HCT116 (cell line): ENCODE measurements around the gene UCN2. TPM values are rescaled to one million over a fixed set of nuclear protein-coding genes. Genes with fewer than 3 reads are reported as not detected.

ENCODE experiments used
- ATAC-seq: fragments of 200-7000 bp; cut with Tn5 transposase; 2 replicates; pipeline ENCODE4 v1.9.1; 2020; ENCODE audit warnings: mild to moderate bottlenecking, moderate library complexity
- BruUV-seq: library from RNA; stranded (reverse); fragments of 400-500 nt; replicated peaks from 2 replicates; lab custom pipeline; 2021; lab: Mats Ljungman, UMichigan
- CTCF ChIA-PET: fragments of 300-600 bp; sonication (Branson Sonifier 250); formaldehyde crosslinking; loops from one replicate; lab custom pipeline; 2021; ENCODE audit warnings: antibody characterized with exemption; lab: Charles Lee
- POLR2A ChIA-PET: fragments of 300-600, 350-600 bp; sonication (Branson Sonifier 250); formaldehyde crosslinking; loops from one replicate; lab custom pipeline; 2021; ENCODE audit warnings: antibody characterized with exemption; lab: Charles Lee
- RAD21 ChIA-PET, 2 experiments: fragments of 300-600 bp; sonication (Branson Sonifier 250); formaldehyde crosslinking; loops; one replicate each; lab custom pipeline; 2023; ENCODE audit warnings: low total read pairs in 2 of 2; ENCODE audit not compliant: uncharacterized antibody in 2 of 2, unreplicated experiment in 2 of 2, low non-redundant PET in 1 of 2; lab: Charles Lee
- DNase-seq: peaks from one replicate; pipeline ENCODE4 v3.0.0-alpha.2; 2010; ENCODE audit warnings: low read depth, low spot score
- H2AFZ ChIP-seq: fragments of 200-600 bp; shearing (Covaris generic), sonication (generic); 2 replicates; pipeline ENCODE4 v1.6.1; 2017; ENCODE audit warnings: low read depth, mixed run types, mixed read lengths, antibody characterized with exemption, low read length; ENCODE audit not compliant: poor library complexity, severe bottlenecking
- H3K27ac ChIP-seq: 2 replicates; pipeline ENCODE4 v1.5.1; 2012; ENCODE audit warnings: low read depth, low read length
- H3K27me3 ChIP-seq: fragments of 200-600 bp; sonication (generic); 2 replicates; pipeline ENCODE4 v1.6.1; 2016; ENCODE audit warnings: mixed run types, low read length, mixed read lengths; ENCODE audit not compliant: insufficient read depth
- H3K36me3 ChIP-seq, 2 experiments: fragments of 200-500 bp in 1 of 2; fragments of 200-600 bp in 1 of 2; sonication (Bioruptor generic) in 1 of 2; sonication (generic) in 1 of 2; 2 replicates each; pipeline versions ENCODE4 v1.5.1 to v1.6.1; 2014 to 2016; ENCODE audit warnings: low read length in 2 of 2, inconsistent platforms in 1 of 2, mixed read lengths in 1 of 2, mixed run types in 1 of 2; ENCODE audit not compliant: insufficient read depth in 2 of 2, control insufficient read depth in 1 of 2
- H3K4me1 ChIP-seq, 2 experiments: fragments of 200-600 bp in 1 of 2; sonication (generic) in 1 of 2; 2 replicates each; pipeline versions ENCODE4 v1.5.1 to v1.6.1; 2012 to 2017; ENCODE audit warnings: low read length in 2 of 2, inconsistent platforms in 1 of 2, mild to moderate bottlenecking in 1 of 2, mixed read lengths in 1 of 2, mixed run types in 1 of 2, moderate library complexity in 1 of 2; ENCODE audit not compliant: insufficient read depth in 2 of 2, control insufficient read depth in 1 of 2
- H3K4me2 ChIP-seq: fragments of 200-600 bp; sonication (generic); 2 replicates; pipeline ENCODE4 v1.6.1; 2017; ENCODE audit warnings: mixed run types, low read length, mixed read lengths
- H3K4me3 ChIP-seq, 2 experiments: fragments of 200-600 bp in 1 of 2; sonication (generic) in 1 of 2; replicated peaks in 1 of 2; 2 replicates each; pipeline ENCODE4 v1.5.1; 2011 to 2016; ENCODE audit warnings: low read length in 2 of 2, control low read depth in 1 of 2, low read depth in 1 of 2, mild to moderate bottlenecking in 1 of 2, mixed read lengths in 1 of 2, mixed run types in 1 of 2
- H3K79me2 ChIP-seq: fragments of 200-600 bp; sonication (generic); 2 replicates; pipeline ENCODE4 v1.6.1; 2017; ENCODE audit warnings: mild to moderate bottlenecking, mixed run types, low read length, moderate library complexity, mixed read lengths; ENCODE audit not compliant: insufficient read depth
- H3K9ac ChIP-seq: fragments of 200-600 bp; sonication (generic); 2 replicates; pipeline ENCODE4 v1.6.1; 2016; ENCODE audit warnings: low read length, mixed read lengths
- H3K9me2 ChIP-seq: fragments of 200-600 bp; sonication (generic), shearing (Covaris generic); 2 replicates; pipeline ENCODE4 v1.6.1; 2017; ENCODE audit warnings: mixed run types, mild to moderate bottlenecking, moderate library complexity; ENCODE audit not compliant: insufficient read depth
- H3K9me3 ChIP-seq, 2 experiments: fragments of 200-500 bp in 1 of 2; fragments of 200-600 bp in 1 of 2; sonication (Bioruptor generic) in 1 of 2; sonication (generic) in 1 of 2; 2 replicates each; pipeline ENCODE4 v1.6.1; 2014 to 2017; ENCODE audit warnings: low read length in 2 of 2, mixed read lengths in 2 of 2, inconsistent platforms in 1 of 2, low read depth in 1 of 2, mild to moderate bottlenecking in 1 of 2, mixed run types in 1 of 2, moderate library complexity in 1 of 2; ENCODE audit not compliant: control insufficient read depth in 1 of 2, insufficient read depth in 1 of 2
- H4K20me1 ChIP-seq: fragments of 200-600 bp; sonication (generic), shearing (Covaris generic); 2 replicates; pipeline ENCODE4 v1.6.1; 2017; ENCODE audit warnings: mixed run types, mild to moderate bottlenecking, moderate library complexity; ENCODE audit not compliant: insufficient read depth
- CEBPB ChIP-seq: IDR thresholded peaks from 2 replicates; pipeline ENCODE4 v1.6.1; 2012; ENCODE audit warnings: low read depth
- ELF1 ChIP-seq: IDR thresholded peaks from 2 replicates; pipeline ENCODE4 v1.6.1; 2012; ENCODE audit warnings: low read depth, borderline replicate concordance
- EZH2 ChIP-seq: fragments of 200-600 bp; sonication (generic); IDR thresholded peaks from 2 replicates; pipeline ENCODE4 v1.6.1; 2017; ENCODE audit warnings: antibody characterized with exemption, mixed run types
- FOSL1 ChIP-seq: IDR thresholded peaks from 2 replicates; pipeline ENCODE4 v1.6.1; 2012; ENCODE audit warnings: low read depth
- POLR2AphosphoS5 ChIP-seq: IDR thresholded peaks from 2 replicates; pipeline ENCODE4 v1.6.1; 2011; ENCODE audit warnings: mild to moderate bottlenecking, low read depth, low read length, moderate library complexity
- RAD21 ChIP-seq: IDR thresholded peaks from 2 replicates; pipeline ENCODE4 v1.6.1; 2012; ENCODE audit warnings: low read depth, mild to moderate bottlenecking
- SIN3A ChIP-seq: IDR thresholded peaks from 2 replicates; pipeline ENCODE4 v1.6.1; 2012; ENCODE audit warnings: low read depth
- SP1 ChIP-seq: IDR thresholded peaks from 2 replicates; pipeline ENCODE4 v1.6.1; 2012; ENCODE audit warnings: low read depth
- SRF ChIP-seq: IDR thresholded peaks from 2 replicates; pipeline ENCODE4 v1.6.1; 2012; ENCODE audit warnings: low read depth
- TCF7L2 ChIP-seq: IDR thresholded peaks from 2 replicates; pipeline ENCODE4 v1.7.0; 2011; ENCODE audit warnings: borderline replicate concordance, inconsistent platforms; ENCODE audit not compliant: insufficient read depth, insufficient read length; ENCODE audit errors: extremely low read depth
- YY1 ChIP-seq: IDR thresholded peaks from 2 replicates; pipeline ENCODE4 v1.6.1; 2011; ENCODE audit warnings: low read length, low read depth, moderate library complexity, mild to moderate bottlenecking; ENCODE audit not compliant: insufficient replicate concordance; ENCODE audit errors: extremely low read depth
- ZFX ChIP-seq: fragments of 450-650 bp; IDR thresholded peaks from 2 replicates; pipeline ENCODE4 v1.6.1; 2017
- ZNF274 ChIP-seq: fragments of 200-500 bp; sonication (Bioruptor generic); IDR thresholded peaks from 2 replicates; pipeline ENCODE4 v1.6.1; 2014; ENCODE audit warnings: mild to moderate bottlenecking, low read depth, low read length, inconsistent platforms
- intact Hi-C: fragments of 100-400 bp; cut with micrococcal nuclease; formaldehyde crosslinking; loops from 2 replicates; pipeline ENCODE4 v1.10.0; 2022
- total RNA-seq: library from RNA; stranded (reverse); gene quantifications from one replicate; pipeline ENCODE4 v1.2.1, GENCODE V29; 2021; ENCODE audit not compliant: unreplicated experiment
- TF ChIP-seq, protein P1 (sequence below), 3 experiments: fragments of 200-600 bp in 1 of 3; sonication (generic) in 1 of 3; IDR thresholded peaks in 2 of 3; conservative IDR thresholded peaks in 1 of 3; 2 replicates each; pipeline ENCODE4 v1.5.1; 2012 to 2017; ENCODE audit warnings: low read depth in 2 of 3, low read length in 2 of 3, antibody characterized with exemption in 1 of 3, borderline replicate concordance in 1 of 3, control low read depth in 1 of 3, mild to moderate bottlenecking in 1 of 3, mixed read lengths in 1 of 3, mixed run types in 1 of 3, moderate library complexity in 1 of 3; ENCODE audit not compliant: insufficient read depth in 1 of 3
- TF ChIP-seq, protein P2 (sequence below): IDR thresholded peaks from 2 replicates; pipeline ENCODE4 v1.6.1; 2012; ENCODE audit warnings: low read depth

Gene UCN2
- total RNA-seq, 1 experiment from 2014 or later = 1.5 TPM

DNA sequence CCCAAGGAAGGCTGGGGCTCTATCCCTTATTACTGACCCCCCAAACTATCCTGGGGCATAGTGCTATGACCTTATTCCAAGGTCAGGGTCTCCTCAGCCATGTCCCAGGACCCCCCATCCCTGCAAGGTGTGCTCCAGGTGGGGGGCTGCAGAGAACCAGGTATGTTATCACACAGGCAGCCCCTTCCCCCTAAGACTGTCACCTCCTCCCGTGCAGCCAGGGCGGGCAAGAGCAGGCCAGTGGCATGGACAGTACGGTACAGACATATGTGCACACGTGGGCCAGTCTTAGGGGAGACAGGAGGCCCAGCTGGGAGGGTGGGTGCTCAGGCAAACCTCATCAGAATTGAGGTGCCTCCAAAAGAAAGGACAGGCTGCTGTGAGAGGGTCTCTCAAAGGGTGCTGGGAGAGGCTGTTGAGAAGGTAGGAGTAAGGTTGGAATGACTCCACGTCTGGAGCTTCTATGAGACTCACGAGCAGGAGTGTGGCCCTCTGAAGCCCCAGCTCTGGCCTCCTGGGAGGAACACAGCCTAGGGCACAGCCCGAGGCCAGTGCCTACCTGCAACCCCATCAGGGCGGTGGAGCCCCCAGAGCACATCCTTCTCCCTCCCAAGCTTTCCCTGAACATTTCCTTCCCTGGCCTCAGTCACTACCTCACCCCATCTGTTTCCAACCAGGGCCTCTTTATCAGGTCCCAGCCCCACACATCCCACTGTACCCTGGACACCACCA, 33.3 kb upstream of the UCN2 start:
- Histone ChIP-seq H3K4me2 (0 out of 2 replicates have a peak overlapping the region, but pooled peaks have one; percentile 65), H3K9ac (no peak overlapping the region), H3K9me2 (no peaks in the 10 kb centered on the region), H2AFZ (no peak overlapping the region), H4K20me1 (no peaks in the 10 kb centered on the region), H3K4me1 (peaks cover 11 to 21% of the 10 kb centered on the region in 2 experiments), H3K4me3 (no peak overlapping the region), H3K27ac (no peak overlapping the region; the same call in 1 of the 2 replicates), H3K36me3 (peaks cover 8 to 38% of the 10 kb centered on the region in 2 experiments), H3K27me3 (no peaks in the 10 kb centered on the region), H3K79me2 (no peaks in the 10 kb centered on the region), H3K9me3 (no peaks in the 10 kb centered on the region)
- ChIA-PET RAD21 (no interaction called here), POLR2A (no interaction called here), CTCF (interaction anchor here (1.7 kb wide), 1 partner anchor 38 kb away, joined by 6 read pairs; the partner anchor contains the start of gene SLC26A6)
- ATAC-seq (no peak), DNase-seq (no peak)
- no peak for TF ChIP-seq SP1
- no peak for TF ChIP-seq TCF7L2
- 0 out of 2 replicates have a peak, but pooled peaks have one; percentile 19 for TF ChIP-seq POLR2AphosphoS5
- intact Hi-C loops = no loop called here
- no TSS peak for BruUV-seq

DNA sequence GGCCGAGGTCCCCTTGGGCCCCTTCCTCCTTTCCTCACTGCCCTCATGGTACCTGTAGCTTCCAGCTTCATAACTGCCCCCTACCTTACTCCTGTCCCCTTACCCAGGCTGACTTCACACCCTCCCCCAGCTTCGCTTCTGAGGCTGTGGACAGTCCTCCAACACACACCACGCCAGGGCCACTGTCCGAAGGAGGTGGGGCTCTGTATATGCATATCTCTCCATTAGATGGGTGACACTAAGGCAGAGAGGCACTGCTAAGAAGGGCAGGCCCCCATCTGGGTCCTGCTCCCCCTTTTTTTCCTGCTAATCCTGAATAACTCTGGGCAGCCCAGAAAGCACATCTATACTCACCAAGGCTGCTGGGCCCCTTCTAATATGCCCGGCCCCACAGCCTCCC, 32.6 kb upstream of the UCN2 start:
- Histone ChIP-seq H3K9me2 (no peaks in the 10 kb centered on the region), H3K79me2 (no peaks in the 10 kb centered on the region), H3K9me3 (no peaks in the 10 kb centered on the region), H3K27ac (peak overlapping the region; percentile 21), H3K4me1 (peaks cover 11 to 21% of the 10 kb centered on the region in 2 experiments), H4K20me1 (no peaks in the 10 kb centered on the region), H3K4me2 (peak overlapping the region; percentile 65), H3K9ac (no peak overlapping the region), H2AFZ (no peak overlapping the region), H3K36me3 (peaks cover 5 to 33% of the 10 kb centered on the region in 2 experiments), H3K4me3 (no peak overlapping the region; a peak in 1 of 4 replicates), H3K27me3 (no peaks in the 10 kb centered on the region)
- ATAC-seq (peak; percentile 18), DNase-seq (no peak)
- no TSS peak for BruUV-seq
- intact Hi-C loops = no loop called here
- POLR2A ChIA-PET = no interaction called here
- CTCF ChIA-PET = no interaction called here
- RAD21 ChIA-PET = no interaction called here
- TF ChIP-seq SP1 (no peak), SRF (no peak), EZH2 (no peak), YY1 (no peak), CEBPB (no peak), FOSL1 (no peak), SIN3A (no peak), ZNF274 (no peak), RAD21 (no peak), ZFX (no peak), ELF1 (no peak)
- TF ChIP-seq, protein P1, sequence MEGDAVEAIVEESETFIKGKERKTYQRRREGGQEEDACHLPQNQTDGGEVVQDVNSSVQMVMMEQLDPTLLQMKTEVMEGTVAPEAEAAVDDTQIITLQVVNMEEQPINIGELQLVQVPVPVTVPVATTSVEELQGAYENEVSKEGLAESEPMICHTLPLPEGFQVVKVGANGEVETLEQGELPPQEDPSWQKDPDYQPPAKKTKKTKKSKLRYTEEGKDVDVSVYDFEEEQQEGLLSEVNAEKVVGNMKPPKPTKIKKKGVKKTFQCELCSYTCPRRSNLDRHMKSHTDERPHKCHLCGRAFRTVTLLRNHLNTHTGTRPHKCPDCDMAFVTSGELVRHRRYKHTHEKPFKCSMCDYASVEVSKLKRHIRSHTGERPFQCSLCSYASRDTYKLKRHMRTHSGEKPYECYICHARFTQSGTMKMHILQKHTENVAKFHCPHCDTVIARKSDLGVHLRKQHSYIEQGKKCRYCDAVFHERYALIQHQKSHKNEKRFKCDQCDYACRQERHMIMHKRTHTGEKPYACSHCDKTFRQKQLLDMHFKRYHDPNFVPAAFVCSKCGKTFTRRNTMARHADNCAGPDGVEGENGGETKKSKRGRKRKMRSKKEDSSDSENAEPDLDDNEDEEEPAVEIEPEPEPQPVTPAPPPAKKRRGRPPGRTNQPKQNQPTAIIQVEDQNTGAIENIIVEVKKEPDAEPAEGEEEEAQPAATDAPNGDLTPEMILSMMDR (IDR thresholded peaks at IDR 0.05 in 2 of 3, conservative IDR thresholded peaks at IDR 0.05 in 1 of 3; ENCODE audit: borderline replicate concordance in 1 of 3, insufficient read depth in 1 of 3, low read depth in 2 of 3, low read length in 2 of 3) = no peak
- TF ChIP-seq, protein P2, sequence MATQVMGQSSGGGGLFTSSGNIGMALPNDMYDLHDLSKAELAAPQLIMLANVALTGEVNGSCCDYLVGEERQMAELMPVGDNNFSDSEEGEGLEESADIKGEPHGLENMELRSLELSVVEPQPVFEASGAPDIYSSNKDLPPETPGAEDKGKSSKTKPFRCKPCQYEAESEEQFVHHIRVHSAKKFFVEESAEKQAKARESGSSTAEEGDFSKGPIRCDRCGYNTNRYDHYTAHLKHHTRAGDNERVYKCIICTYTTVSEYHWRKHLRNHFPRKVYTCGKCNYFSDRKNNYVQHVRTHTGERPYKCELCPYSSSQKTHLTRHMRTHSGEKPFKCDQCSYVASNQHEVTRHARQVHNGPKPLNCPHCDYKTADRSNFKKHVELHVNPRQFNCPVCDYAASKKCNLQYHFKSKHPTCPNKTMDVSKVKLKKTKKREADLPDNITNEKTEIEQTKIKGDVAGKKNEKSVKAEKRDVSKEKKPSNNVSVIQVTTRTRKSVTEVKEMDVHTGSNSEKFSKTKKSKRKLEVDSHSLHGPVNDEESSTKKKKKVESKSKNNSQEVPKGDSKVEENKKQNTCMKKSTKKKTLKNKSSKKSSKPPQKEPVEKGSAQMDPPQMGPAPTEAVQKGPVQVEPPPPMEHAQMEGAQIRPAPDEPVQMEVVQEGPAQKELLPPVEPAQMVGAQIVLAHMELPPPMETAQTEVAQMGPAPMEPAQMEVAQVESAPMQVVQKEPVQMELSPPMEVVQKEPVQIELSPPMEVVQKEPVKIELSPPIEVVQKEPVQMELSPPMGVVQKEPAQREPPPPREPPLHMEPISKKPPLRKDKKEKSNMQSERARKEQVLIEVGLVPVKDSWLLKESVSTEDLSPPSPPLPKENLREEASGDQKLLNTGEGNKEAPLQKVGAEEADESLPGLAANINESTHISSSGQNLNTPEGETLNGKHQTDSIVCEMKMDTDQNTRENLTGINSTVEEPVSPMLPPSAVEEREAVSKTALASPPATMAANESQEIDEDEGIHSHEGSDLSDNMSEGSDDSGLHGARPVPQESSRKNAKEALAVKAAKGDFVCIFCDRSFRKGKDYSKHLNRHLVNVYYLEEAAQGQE = no peak
